Cardiac fibroblast (primary cell): ENCODE results near the gene BCL2L15.

Source experiments
- DNase-seq, 2 donors: peaks; one replicate each; pipeline versions ENCODE4 v3.0.0 to v3.0.0-alpha.2; 2010; ENCODE audit warnings: low read depth in 2 of 2
- H3K4me3 ChIP-seq, 2 donors: replicated peaks in 1 of 2; 1 replicate in 1 of 2; 2 replicates in 1 of 2; pipeline ENCODE4 v1.5.1; 2011; ENCODE audit warnings: low read depth in 2 of 2, low read length in 2 of 2, mild to moderate bottlenecking in 2 of 2, moderate library complexity in 1 of 2
- TF ChIP-seq, protein P1 (sequence below): IDR thresholded peaks from one replicate; pipeline ENCODE4 v1.5.1; 2011; ENCODE audit warnings: low read depth, mild to moderate bottlenecking, low read length, inconsistent platforms

The BCL2L15 gene

DNA sequence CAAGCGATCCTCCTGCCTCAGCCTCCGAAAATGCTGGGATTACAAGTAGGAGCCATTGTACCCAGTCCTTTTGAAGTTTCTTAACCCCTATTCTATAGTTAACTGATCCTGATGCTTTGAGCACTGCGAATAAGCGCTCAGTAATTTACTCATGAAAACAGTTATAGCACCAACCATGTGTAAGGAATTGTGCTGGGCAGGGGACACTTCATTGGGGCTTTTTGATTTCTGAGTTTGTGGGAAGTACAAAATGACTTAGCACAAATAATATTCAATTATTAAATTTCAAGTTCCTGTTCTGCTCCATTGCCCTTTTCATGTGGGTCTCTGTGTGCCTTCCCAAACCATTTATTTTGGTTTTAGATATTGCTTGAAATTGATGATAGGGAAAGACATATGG lies 35.6 kb upstream of the BCL2L15 start:
- TF ChIP-seq, protein P1, sequence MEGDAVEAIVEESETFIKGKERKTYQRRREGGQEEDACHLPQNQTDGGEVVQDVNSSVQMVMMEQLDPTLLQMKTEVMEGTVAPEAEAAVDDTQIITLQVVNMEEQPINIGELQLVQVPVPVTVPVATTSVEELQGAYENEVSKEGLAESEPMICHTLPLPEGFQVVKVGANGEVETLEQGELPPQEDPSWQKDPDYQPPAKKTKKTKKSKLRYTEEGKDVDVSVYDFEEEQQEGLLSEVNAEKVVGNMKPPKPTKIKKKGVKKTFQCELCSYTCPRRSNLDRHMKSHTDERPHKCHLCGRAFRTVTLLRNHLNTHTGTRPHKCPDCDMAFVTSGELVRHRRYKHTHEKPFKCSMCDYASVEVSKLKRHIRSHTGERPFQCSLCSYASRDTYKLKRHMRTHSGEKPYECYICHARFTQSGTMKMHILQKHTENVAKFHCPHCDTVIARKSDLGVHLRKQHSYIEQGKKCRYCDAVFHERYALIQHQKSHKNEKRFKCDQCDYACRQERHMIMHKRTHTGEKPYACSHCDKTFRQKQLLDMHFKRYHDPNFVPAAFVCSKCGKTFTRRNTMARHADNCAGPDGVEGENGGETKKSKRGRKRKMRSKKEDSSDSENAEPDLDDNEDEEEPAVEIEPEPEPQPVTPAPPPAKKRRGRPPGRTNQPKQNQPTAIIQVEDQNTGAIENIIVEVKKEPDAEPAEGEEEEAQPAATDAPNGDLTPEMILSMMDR: no peak
- H3K4me3 ChIP-seq: no peak overlapping the region
- no peak for DNase-seq

DNA sequence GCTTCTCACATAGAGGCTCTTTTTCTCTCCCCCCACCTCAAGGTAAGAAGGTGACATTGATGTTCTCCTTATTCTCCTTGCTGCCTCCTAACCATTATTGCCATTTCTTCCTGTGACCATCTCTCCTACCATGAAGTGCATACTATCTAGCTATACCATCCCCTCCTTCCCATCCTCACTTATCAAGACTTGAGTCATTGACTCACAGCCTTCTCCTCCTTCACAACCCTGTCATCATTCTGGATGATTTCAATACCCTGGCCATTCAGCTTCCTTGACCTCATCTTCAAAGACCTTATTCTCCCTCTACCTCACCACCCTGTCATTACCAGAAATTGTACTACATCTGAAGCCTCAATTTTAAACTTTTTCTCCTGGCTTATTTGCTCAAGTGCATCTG lies 30.9 kb upstream of the BCL2L15 start:
- no peak overlapping the region for H3K4me3 ChIP-seq
- TF ChIP-seq, protein P1: no peak
- DNase-seq: no peak

DNA sequence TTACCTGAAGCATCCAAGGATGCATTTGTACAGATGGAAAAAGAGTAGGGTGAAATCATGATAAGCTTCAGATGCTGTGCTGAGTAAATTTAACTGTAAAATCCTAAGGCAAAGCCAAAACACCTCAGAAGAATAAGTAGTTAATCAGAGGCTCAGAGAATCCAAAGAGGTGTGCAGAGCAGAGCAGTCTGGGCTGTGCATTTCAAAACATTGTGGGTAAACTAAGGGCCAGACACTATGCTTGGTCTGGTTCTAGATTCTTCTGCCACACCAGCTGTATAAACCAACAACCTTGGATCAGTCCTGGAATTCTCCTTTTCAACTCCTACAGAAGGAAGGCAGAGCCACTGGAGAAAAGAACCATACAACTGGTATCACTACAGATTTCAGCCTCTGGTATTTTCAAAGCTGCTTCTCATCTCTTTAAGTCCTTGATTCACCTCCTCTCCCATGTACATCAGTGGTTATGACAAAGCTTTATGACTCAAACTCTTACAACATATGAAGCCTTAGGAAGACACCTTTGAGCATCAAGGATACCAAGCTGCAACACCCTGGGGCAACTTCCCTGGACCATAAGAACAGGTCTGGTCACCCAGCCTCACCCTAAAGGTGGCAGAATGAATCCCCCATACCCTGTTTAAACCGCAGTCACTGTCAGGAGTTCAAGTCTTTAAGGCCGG lies 30.2 kb upstream of the BCL2L15 start:
- H3K4me3 ChIP-seq: no peak overlapping the region
- TF ChIP-seq, protein P1: no peak
- DNase-seq: peak in 1 of 2 donors; percentile 70

DNA sequence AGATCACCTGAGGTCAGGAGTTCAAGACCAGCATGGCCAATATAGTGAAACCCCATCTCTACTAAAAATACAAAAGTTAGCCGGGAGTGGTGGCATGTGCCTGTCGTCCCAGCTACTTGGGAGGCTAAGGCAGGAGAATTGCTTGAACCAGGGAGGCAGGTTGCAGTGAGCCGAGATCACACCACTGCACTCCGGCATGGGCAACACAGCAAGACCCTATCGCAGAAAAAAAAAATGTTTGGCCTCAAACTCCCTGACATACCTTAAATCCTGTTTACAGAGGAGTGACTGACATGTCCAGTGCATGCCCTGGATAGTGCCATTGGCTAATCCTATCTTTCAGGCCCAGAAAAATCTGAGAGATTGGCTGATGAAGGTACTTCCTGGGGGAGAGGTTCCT lies 29.6 kb upstream of the BCL2L15 start:
- no peak overlapping the region for H3K4me3 ChIP-seq
- no peak for DNase-seq
- TF ChIP-seq, protein P1: no peak

DNA sequence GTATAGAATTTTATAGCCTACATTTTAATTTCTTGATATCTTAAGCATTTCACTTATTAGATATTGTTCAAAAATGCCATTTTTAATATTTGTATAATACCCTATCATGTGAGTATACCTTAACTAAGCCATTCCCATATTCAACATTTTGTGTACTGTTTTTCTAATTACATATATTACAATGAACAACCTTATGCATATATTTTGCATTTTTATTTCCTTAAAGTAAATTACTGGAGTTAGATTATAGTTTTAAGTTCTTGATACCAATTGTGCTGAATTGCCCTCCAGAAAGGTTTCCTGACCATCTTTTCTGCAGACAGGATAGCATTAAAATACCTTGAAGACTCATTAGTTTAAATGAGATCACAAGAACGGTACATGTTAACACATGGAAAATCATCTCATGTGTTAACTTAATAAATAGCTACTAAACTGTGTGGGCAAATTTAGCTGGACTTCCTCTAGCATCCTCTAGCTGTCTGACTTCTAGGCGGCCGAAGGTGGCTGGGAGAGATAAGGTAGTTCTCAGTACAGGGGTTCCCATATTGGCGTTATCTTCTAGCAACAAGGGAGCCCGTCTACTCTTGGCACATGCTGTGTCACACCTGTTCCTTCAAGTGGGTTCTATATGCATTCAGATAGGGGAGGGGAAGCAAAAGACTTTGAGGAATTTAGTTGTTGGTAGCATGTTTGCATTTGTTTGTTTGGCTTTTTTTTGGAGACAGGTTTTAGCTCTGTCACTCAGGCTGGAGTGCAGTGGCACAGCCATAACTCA lies 26.7 kb upstream of the BCL2L15 start:
- TF ChIP-seq, protein P1: no peak
- no peak for DNase-seq
- H3K4me3 ChIP-seq: no peak overlapping the region

DNA sequence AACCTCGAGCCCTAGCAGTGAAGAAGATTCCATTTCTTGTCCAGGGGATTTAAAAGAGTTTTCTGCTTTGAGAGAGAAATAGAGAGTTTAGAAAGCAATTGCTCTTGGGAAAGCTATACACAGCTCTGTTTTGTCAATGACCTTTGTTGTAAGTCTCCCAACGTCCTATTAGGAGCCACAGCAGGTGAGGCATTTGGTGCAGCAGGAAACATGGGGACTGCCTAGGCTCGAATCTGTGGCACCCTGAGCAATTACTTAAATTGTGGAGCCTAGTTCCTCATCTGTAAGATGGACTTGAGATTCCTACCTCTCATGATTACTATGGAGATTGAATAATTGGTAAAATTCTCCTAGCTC lies 25.9 kb upstream of the BCL2L15 start:
- TF ChIP-seq, protein P1: no peak
- H3K4me3 ChIP-seq: no peak overlapping the region
- DNase-seq: no peak
